ENCODE measurements around the gene RAD51B.

DNA sequence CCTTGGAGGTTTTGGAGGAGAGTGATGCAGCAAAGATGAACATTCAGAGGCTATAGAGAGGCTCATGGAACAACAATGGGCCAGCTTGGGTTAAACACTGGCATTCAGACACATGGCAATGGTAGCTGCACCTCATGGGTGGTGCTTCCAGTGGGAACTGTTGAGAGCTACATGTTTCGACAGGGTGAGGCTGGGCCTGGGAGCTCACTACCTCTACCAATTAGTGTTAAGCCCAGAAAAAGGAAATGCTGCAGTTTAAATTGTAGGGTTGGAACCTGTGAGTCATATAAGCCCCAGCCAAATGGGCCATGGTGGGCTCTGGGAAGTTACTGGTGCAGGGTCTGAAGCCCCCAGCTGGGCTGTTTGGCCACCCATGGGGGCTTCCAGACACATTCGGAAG lies 693.6 kb downstream of the RAD51B start:
- TF ChIP-seq, protein P1, sequence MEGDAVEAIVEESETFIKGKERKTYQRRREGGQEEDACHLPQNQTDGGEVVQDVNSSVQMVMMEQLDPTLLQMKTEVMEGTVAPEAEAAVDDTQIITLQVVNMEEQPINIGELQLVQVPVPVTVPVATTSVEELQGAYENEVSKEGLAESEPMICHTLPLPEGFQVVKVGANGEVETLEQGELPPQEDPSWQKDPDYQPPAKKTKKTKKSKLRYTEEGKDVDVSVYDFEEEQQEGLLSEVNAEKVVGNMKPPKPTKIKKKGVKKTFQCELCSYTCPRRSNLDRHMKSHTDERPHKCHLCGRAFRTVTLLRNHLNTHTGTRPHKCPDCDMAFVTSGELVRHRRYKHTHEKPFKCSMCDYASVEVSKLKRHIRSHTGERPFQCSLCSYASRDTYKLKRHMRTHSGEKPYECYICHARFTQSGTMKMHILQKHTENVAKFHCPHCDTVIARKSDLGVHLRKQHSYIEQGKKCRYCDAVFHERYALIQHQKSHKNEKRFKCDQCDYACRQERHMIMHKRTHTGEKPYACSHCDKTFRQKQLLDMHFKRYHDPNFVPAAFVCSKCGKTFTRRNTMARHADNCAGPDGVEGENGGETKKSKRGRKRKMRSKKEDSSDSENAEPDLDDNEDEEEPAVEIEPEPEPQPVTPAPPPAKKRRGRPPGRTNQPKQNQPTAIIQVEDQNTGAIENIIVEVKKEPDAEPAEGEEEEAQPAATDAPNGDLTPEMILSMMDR (IDR thresholded peaks at IDR 0.05), result no peak
- TF ChIP-seq POLR2A (IDR thresholded peaks at IDR 0.05), result no peak
